Measurements from ENCODE around the gene AMER2. TPM values are rescaled to one million over a fixed set of nuclear protein-coding genes. Genes with fewer than 3 reads are reported as not detected.

The AMER2 gene
- total RNA-seq, 4 donors from 2014 or later: 0.09 to 2.4 TPM; not detected in 2

DNA sequence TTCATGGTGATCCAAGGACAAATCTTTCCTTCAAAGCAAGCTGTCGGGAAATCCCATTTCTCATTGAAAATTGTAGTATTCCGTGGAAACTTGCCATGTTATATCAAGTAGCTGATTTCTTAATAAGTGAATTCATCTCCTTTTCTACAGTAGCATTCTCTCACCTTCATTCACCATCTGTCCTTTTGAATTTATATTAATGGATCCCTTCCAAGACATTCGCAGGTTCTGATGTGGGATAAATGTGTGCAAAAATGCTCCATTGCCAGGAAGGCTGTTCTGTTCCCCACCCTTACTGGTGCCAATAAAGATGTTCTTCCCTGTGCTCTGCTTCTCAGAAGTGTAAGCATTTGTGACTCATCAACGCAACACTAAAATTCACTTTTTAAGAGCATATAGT lies 36.2 kb downstream of the AMER2 start:
- TF ChIP-seq, protein P1, sequence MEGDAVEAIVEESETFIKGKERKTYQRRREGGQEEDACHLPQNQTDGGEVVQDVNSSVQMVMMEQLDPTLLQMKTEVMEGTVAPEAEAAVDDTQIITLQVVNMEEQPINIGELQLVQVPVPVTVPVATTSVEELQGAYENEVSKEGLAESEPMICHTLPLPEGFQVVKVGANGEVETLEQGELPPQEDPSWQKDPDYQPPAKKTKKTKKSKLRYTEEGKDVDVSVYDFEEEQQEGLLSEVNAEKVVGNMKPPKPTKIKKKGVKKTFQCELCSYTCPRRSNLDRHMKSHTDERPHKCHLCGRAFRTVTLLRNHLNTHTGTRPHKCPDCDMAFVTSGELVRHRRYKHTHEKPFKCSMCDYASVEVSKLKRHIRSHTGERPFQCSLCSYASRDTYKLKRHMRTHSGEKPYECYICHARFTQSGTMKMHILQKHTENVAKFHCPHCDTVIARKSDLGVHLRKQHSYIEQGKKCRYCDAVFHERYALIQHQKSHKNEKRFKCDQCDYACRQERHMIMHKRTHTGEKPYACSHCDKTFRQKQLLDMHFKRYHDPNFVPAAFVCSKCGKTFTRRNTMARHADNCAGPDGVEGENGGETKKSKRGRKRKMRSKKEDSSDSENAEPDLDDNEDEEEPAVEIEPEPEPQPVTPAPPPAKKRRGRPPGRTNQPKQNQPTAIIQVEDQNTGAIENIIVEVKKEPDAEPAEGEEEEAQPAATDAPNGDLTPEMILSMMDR (IDR thresholded peaks at IDR 0.05): no peak
- no peak for TF ChIP-seq POLR2A (IDR thresholded peaks at IDR 0.05)
- Histone ChIP-seq H3K9me3 (no peaks in the 10 kb centered on the region), H3K4me3 (no peak overlapping the region), H3K27me3 (no peaks in the 10 kb centered on the region), H3K4me1 (no peaks in the 10 kb centered on the region), H3K36me3 (no peaks in the 10 kb centered on the region), H3K27ac (no peak overlapping the region)
- intact Hi-C loops (cut with DNase I; ENCODE audit: low total_unique reads): no loop called here
- DNase-seq: no peak

DNA sequence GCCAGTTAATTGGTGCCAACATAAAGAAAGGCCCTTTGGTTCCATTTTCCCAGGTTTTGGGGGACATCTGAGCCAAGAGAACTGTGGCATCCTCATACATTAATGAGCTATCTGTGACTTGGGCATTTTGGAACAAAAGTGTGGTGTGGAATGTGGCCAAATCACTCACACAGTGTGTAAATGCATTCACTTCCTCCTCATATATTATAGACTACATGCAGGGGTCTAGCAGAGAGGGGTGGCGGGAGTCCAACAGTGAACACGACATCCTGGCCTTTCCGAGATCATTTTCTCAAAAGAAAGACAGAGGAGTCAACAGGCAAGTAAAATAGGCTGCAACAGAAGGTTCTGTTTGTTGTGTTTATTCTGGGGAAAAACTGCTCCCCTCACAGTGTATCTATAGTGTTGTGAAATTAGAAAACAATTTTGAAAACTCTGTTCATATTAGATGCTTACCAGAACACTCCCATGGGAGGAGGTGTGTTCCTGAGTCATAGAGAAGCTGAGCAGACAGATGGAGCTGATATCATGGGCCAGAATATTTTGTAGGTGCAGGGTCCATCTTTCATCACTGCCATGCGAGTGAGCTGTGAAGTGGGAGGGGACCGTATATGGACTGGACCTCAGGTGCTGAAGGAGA lies 39.2 kb downstream of the AMER2 start:
- no peak overlapping the region for H3K27ac ChIP-seq
- no peak for DNase-seq
- H3K4me1 ChIP-seq: no peaks in the 10 kb centered on the region
- H3K36me3 ChIP-seq: no peaks in the 10 kb centered on the region
- intact Hi-C loops (cut with DNase I; ENCODE audit: low total_unique reads): no loop called here
- no peaks in the 10 kb centered on the region for H3K9me3 ChIP-seq
- no peaks in the 10 kb centered on the region for H3K27me3 ChIP-seq
- no peak for TF ChIP-seq POLR2A (IDR thresholded peaks at IDR 0.05)
- TF ChIP-seq, protein P1 (IDR thresholded peaks at IDR 0.05): no peak
- no peak overlapping the region for H3K4me3 ChIP-seq

DNA sequence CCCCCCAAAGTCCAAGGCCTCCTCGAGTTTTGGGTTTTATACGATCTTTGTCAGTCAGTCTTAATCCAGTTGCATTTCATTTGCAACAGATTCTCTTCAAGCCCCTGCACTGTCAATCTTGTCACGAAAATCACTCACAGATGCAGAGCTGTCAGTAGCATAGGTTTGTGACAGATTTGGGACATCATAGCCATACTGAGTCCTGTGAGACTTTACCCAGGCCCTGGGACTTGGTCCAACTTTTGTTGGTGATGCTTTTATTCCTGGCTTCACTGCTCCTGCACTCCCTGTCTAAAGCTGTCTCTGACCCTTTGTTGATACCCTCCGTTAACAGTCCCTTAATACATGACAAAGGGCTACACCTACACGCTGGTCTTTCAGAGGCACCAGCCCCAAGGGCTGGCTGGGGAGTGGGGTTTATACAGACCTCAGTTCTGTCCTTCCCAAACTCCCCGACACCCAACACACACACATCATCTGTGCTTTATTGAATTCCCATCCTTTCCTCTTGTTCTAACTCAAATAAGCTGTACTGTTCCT lies 40.1 kb downstream of the AMER2 start:
- Histone ChIP-seq H3K9me3 (no peaks in the 10 kb centered on the region), H3K27ac (no peak overlapping the region), H3K4me1 (no peaks in the 10 kb centered on the region), H3K27me3 (no peaks in the 10 kb centered on the region), H3K36me3 (no peaks in the 10 kb centered on the region), H3K4me3 (no peak overlapping the region)
- TF ChIP-seq POLR2A (IDR thresholded peaks at IDR 0.05): no peak
- TF ChIP-seq, protein P1 (IDR thresholded peaks at IDR 0.05): no peak
- DNase-seq: no peak
- intact Hi-C loops (cut with DNase I; ENCODE audit: low total_unique reads): no loop called here

DNA sequence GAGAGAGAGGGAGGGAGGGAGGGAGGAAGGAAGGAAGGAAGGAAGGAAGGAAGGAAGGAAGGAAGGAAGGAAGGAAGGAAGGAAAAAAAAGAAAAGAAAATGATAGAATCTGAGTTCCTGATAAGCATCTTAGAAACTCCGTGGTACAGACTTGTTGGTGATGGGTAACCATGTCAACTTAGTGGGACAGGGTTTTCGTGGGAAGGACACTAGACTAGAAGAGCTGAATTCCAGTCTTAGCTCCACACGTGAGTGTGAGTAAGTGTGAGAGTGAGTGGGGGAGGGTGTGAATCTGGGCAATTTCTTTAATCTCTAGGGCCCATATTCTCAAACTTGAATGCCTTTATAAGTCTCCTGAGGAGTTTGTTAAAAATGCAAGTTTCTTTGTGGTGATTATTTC lies 41.1 kb downstream of the AMER2 start:
- Histone ChIP-seq H3K9me3 (no peaks in the 10 kb centered on the region), H3K27ac (no peak overlapping the region), H3K27me3 (no peaks in the 10 kb centered on the region), H3K4me1 (no peaks in the 10 kb centered on the region), H3K4me3 (no peak overlapping the region), H3K36me3 (no peaks in the 10 kb centered on the region)
- TF ChIP-seq, protein P1 (IDR thresholded peaks at IDR 0.05): no peak
- no peak for TF ChIP-seq POLR2A (IDR thresholded peaks at IDR 0.05)
- intact Hi-C loops (cut with DNase I; ENCODE audit: low total_unique reads): no loop called here
- DNase-seq: no peak

DNA sequence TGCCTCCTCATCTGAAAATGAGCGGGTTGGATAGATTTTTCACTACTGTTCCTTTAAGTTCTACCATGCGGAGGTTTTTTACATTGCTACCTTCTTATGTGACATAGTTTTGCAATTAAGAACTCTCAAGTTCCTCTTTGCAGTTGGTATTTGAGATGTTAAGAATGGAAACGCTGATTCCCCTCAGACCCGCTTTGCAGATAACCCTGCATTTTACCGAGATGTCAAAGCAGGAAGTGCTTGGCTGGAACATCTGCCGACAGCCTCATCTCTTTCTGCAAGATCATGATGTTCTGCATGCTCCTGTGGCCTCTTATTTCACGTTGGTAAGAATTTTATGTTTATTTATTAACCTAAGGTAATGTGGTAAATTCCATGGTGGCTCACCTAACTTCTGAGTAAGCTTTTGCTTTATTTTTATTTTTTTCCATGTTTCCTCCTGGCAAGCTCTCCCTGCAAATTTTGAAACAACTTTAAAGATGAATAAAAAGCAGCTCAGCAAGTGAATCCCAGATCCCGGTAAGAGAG lies 53.6 kb downstream of the AMER2 start:
- H3K4me3 ChIP-seq: no peak overlapping the region
- H3K4me1 ChIP-seq: no peaks in the 10 kb centered on the region
- no peak overlapping the region for H3K27ac ChIP-seq
- no peaks in the 10 kb centered on the region for H3K9me3 ChIP-seq
- no peak for DNase-seq
- intact Hi-C loops (cut with DNase I; ENCODE audit: low total_unique reads): no loop called here
- no peaks in the 10 kb centered on the region for H3K36me3 ChIP-seq
- no peaks in the 10 kb centered on the region for H3K27me3 ChIP-seq
- TF ChIP-seq, protein P1 (IDR thresholded peaks at IDR 0.05): no peak
- no peak for TF ChIP-seq POLR2A (IDR thresholded peaks at IDR 0.05)
